ENCODE results near the gene NUDT15.
A peak's percentile ranks its signal among the peaks of the same experiment; 100 is the strongest.
"Not testable (repeated sequence)": the region's sequence is repeated elsewhere in the genome, so short reads cannot be mapped to it uniquely, and the experiment has no call there.

Gene NUDT15

GRCh38 chr13:48043789-48044503 lies 6.4 kb downstream of the NUDT15 start:
- Mint-ChIP-seq H3K36me3 (ENCODE audit: low read depth) (peaks cover 51% of the 10 kb centered on the region), H3K4me3 (no peak overlapping the region), H3K27me3 (ENCODE audit: low read depth, poor library complexity) (no peaks in the 10 kb centered on the region), H3K4me1 (peaks cover 5% of the 10 kb centered on the region), H3K9me3 (no peaks in the 10 kb centered on the region), H3K27ac (peak overlapping the region; percentile 22)
- no peak for TF ChIP-seq CTCF (IDR thresholded peaks at IDR 0.05)
- no peak for DNase-seq

- Mint-ChIP-seq H3K4me1 (no peaks in the 10 kb centered on the region), H3K9me3 (no peaks in the 10 kb centered on the region), H3K36me3 (ENCODE audit: low read depth) (peaks cover 48% of the 10 kb centered on the region), H3K27me3 (ENCODE audit: low read depth, poor library complexity) (no peaks in the 10 kb centered on the region), H3K4me3 (no peak overlapping the region), H3K27ac (no peak overlapping the region)
- DNase-seq = no peak
- TF ChIP-seq CTCF (IDR thresholded peaks at IDR 0.05) = no peak
These were observed 13.0 kb downstream of the NUDT15 start for GRCh38 chr13:48050550-48050949.

GRCh38 chr13:48054601-48055000 lies 17.1 kb downstream of the NUDT15 start:
- H3K4me3 Mint-ChIP-seq = no peak overlapping the region
- H3K4me1 Mint-ChIP-seq = no peaks in the 10 kb centered on the region
- no peak for TF ChIP-seq CTCF (IDR thresholded peaks at IDR 0.05)
- peaks cover 4% of the 10 kb centered on the region for H3K27me3 Mint-ChIP-seq (ENCODE audit: low read depth, poor library complexity)
- no peak overlapping the region for H3K27ac Mint-ChIP-seq
- H3K9me3 Mint-ChIP-seq = peaks cover 34% of the 10 kb centered on the region
- peaks cover 72% of the 10 kb centered on the region for H3K36me3 Mint-ChIP-seq (ENCODE audit: low read depth)
- DNase-seq = no peak

- H3K4me3 Mint-ChIP-seq = no peak overlapping the region
These were observed 18.2 kb downstream of the NUDT15 start for GRCh38 chr13:48055712-48056111.

GRCh38 chr13:48058536-48058935 lies 21.0 kb downstream of the NUDT15 start:
- not testable (repeated sequence) for H3K27ac Mint-ChIP-seq; DNase-seq; H3K4me3 Mint-ChIP-seq; H3K4me1 Mint-ChIP-seq; H3K27me3 Mint-ChIP-seq (ENCODE audit: low read depth, poor library complexity)
- Mint-ChIP-seq H3K9me3 (peaks cover 46% of the 10 kb centered on the region), H3K36me3 (ENCODE audit: low read depth) (peaks cover 81% of the 10 kb centered on the region)

More at GRCh38 chr13:48055712-48056111, 18.2 kb downstream of the NUDT15 start:
- Mint-ChIP-seq H3K27ac (peak overlapping the region; percentile 38), H3K36me3 (ENCODE audit: low read depth) (peaks cover 79% of the 10 kb centered on the region), H3K4me1 (no peaks in the 10 kb centered on the region), H3K9me3 (peaks cover 45% of the 10 kb centered on the region), H3K27me3 (ENCODE audit: low read depth, poor library complexity) (peaks cover 4% of the 10 kb centered on the region)
- no peak for TF ChIP-seq CTCF (IDR thresholded peaks at IDR 0.05)
- no peak for DNase-seq

GRCh38 chr13:48059951-48060350 lies 22.4 kb downstream of the NUDT15 start:
- H3K27me3 Mint-ChIP-seq (ENCODE audit: low read depth, poor library complexity); H3K4me1 Mint-ChIP-seq; DNase-seq; H3K4me3 Mint-ChIP-seq: not testable (repeated sequence)
- Mint-ChIP-seq H3K9me3 (peaks cover 49% of the 10 kb centered on the region), H3K27ac (peak overlapping the region; percentile 31), H3K36me3 (ENCODE audit: low read depth) (peaks cover 96% of the 10 kb centered on the region)

All from nephron progenitor cell (in vitro differentiated cells).